Activated CD8-positive, alpha-beta memory T cell treated with anti-CD3 and anti-CD28 coated beads, Interleukin-2, amount 50 U/mL, for 1 hour (primary cell): Measurements from ENCODE around the gene SLC22A14.
"Not testable (repeated sequence)": the region's sequence is repeated elsewhere in the genome, so short reads cannot be mapped to it uniquely, and the experiment has no call there.

Source experiments
- DNase-seq: peaks from one replicate; pipeline ENCODE4 v3.0.0-alpha.2; 2020; ENCODE audit errors: extremely low read depth

The SLC22A14 gene

DNA sequence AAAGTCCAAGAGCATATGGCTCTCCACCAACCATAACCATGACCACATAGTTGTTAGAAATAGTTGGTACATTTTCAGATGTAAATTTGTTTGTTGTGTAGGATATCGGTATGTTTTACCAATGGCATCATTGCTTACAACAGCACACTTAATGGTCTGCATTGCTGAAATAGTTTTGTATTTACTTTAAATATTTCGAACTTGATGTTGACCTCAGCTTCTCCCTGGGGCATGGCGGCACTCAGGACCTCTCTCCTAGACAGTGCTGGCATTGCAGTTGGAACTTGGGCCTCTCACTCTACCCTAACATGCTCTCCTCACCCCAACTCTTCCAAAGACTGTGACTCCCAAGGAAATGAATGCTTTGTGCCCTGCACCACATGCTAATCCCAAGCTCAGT, 11.5 kb upstream of the SLC22A14 start:
- no peak for DNase-seq

DNA sequence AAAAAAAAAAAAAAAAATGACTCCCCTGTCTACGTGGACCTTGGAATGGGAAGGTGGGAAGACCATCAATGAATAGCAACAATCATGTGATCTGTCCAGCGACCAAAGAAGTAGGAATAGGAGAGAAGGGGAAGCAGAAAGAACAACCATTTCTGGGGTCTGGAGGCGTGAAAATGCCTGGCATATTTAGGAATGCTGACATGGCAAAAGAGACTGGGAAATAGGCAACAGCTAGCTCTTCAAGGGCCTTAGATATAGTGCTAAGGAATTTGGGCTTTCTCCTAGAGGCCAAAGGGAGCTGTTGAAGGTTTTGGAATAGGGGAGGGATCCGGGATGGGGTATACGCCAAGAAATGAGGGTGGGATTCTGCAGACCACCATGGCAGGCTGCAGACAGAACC, 10.5 kb upstream of the SLC22A14 start:
- no peak for DNase-seq

DNA sequence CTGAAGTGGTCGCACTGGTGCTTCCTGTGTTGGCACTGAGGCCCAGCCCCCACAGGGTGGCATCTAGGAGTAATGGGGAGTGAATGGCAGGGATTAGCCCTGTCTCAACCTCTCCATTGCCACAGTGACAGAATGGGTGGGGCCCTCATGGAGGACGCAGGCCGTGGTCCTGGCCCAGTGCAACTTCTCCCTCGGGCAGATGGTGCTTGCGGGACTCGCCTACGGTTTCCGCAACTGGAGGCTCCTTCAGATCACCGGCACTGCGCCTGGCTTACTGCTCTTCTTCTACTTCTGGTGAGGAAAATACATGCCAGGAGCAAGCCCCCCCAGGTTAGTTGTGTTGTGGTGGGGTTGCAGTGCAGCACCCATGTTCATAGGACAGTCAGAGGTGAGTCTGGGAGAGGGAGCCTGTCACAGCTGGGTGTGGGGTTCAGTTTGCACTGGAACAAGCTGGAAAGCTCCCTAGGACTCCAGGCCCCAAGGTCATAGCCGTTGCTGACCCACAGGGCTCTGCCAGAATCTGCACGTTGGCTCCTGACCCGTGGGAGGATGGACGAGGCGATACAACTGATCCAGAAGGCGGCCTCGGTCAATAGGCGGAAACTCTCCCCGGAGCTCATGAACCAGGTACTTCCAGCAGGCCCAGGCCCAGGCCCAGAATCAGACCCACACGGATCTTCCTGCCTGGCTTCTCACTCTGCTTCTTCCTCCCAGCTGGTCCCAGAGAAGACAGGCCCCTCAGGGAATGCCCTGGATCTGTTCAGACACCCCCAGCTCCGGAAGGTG, 7.0 kb upstream of the SLC22A14 start:
- DNase-seq = no peak

DNA sequence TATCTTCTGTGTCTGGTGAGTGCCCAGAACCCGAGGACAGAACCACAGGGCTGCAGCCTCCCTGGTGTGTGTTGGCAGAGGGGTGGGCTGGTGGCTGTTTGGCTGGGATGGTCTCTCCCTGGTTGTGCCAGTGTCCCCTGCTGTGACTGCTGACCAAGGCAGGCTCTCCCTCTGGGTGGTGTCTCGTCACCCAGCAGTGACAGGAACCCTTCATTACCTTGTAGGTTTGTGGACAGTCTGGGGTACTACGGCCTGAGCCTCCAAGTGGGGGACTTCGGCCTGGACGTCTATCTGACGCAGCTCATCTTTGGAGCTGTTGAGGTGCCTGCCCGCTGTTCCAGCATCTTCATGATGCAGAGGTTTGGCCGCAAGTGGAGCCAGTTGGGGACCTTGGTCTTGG, 6.4 kb upstream of the SLC22A14 start:
- no peak for DNase-seq

DNA sequence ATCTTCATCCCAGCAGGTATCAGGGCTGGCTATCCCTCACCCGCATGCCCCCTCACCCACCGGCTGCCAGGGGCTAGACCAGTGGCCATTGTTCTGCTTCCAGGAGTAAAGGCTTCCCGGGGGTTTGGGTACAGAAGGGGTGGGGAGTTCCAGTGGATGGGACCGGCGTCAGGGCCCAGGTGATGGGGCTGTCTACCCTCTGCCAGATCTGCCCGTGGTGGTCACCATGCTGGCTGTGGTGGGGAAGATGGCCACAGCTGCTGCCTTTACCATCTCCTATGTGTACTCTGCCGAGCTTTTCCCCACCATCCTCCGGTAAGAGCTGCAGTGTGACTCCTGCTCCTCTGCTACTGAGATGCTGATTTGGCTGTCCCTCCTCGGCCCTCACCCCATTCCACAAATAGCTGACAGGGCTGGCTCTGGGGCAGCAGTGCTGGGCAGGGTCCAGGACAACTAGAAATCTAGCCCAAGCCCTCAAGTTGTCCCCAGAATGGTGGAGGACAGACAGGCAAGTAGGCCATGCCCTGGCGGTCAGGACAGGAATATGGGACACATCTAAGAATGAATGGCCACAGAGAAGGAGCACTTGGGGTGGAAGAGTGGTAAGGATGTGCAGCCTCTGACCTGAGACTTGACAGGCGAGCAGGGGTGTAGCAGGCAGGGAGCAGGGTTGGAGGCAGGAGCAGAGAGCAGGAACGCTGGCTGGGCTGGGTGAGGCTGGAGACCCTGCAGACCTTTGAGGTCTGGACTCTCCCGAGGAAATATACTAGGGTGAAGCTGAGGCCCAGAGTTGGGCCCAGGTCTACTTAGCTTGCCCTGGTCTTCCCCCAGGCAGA, 5.8 kb upstream of the SLC22A14 start:
- DNase-seq = no peak

DNA sequence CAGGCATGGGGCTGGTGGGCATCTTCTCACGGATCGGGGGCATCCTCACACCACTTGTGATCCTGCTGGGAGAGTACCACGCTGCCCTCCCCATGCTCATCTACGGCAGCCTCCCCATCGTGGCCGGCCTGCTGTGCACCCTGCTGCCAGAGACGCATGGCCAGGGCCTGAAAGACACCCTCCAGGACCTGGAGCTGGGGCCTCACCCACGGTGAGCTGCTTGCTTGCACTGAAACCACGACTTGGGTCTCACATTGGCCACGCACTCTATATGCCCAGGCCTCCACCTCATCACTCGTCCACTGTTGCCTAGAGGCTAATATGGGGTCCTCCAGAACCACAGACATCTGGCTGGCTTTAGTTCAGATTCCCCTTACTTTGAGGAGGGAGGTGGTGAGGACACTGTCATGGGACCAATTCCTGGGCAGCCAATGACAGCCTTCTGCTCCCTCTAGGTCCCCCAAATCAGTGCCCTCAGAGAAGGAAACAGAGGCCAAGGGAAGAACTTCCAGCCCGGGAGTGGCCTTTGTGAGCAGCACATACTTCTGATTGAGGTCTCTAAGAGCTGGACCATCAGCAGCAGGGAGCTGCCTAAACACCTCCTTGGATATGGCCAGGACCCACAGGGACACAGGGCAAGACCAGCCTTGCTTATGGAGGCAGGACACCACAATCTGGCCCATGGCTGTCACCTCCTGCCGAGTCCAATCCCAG, 5.0 kb upstream of the SLC22A14 start:
- DNase-seq = no peak

DNA sequence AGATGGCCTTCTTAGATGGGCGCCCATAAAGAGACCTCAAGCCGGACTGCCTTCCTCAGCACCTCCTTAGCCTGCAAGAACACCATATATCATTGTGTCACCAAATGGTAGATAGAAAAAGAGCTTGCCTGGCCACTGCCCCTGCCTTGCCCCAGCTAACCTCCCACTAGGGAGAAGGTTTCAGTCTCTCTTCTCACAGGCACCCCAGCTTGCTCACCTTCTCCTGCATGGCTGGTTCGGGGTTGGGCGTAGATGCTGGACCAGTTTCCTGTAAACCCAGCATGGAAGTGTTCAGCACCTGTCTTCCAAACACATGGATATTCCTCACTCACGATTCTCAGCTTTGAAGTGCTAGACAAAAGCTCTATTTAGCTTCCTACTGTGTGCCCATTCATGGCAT, 3.3 kb upstream of the SLC22A14 start:
- DNase-seq = no peak

DNA sequence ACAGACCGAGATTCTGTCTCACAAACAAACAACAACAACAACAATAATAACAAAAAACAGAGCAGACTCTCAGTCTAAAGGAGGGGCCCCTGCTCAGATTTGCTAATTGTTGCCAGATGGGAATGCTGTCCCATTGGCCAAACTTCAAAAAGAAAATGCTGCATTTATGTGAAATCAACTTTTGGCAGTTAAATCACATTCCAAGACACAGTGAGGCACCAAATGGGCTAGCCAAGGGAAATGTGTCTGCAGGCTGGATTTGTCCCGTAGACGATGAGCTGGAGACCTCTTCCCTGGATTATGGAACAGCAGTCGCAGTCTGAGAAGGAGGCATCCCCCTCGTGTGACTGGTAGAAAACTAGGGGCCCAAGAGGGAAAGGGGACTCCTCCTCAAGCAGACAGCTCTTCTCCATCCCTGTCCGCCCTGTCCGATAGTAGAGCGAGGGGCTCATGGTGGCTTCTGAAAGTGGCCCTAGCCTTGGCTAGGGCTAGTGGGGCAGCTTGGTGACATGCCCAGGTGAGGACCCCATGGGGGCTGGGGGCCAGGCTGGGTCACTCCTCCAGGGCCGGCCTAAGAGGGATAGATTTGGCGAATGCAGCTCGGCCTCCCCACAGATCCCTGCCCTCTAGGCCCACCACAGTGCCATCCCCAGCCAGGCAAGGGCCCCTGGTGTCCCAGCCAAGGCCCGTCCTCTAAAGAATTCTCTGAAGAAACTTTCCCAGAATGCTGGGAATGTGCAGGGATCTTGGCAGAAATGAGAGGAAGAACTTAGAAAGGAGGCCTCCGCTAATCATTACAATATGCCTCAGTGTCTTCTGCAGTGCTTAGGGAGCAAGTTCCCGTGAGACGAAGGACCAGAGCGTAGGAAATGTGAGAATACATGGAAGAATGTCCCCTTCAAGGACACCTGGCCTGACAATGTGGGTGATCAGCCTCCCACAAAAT, 2.0 kb downstream of the SLC22A14 start:
- DNase-seq = no peak

DNA sequence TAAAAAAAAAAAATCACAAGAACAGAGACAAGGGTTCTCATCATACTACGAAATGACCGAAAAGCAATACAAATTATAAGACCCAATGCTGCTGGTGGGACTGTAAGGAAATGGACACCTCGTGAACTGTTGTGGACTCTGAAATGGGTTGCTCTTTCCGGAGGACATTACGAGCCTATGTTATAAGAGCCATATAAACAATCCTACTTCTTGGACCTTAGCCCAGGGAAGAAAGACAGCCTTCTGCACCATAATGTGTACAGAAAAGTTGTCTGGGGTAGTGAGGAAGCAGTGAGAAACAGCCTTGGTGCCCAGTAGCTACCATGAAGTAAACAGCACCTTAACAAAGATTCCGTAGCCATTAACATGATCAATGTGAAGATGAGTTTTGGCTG, 2.7 kb downstream of the SLC22A14 start:
- DNase-seq = no peak

DNA sequence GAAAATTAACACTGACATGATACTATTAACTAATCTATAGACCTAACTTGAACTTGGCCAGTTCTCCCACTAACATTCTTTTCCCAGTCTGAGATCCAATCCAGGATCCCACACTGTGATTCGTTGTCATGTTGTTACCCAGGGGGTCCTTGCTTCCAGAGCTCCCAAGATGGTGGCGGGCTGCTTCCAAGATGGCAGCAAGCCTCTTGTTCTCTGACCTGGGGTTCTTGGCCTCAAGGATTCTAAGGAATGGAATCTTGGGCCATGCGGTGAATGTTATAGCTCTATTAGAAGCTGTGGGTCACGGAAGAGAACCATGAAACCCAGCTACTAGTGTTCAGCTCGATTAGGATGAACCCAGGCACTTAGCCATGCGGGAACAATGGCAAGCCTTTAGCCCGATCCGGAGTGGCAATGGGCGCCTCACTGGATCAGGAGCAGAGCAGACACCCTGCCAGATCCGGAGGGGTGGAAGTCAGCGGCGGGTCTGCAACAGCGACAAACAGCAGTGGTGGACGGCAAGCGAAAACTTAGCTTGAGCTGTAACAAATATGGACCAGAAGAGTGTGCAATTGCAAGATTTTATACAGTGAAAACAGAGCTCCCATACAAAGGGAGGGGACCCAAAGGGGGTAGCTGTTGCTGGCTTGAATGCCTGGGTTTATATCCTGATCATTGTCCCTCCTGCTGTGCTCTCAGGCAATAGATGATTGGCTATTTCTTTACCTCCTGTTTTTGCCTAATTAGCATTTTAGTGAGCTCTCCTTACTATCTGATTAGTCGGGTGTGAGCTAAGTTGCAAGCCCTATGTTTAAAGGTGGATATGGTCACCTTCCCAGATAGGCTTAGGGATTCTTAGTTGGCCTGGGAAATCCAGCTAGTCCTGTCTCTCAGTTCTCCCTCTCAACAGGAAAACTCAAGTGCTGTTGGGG, 7.5 kb downstream of the SLC22A14 start:
- DNase-seq = not testable (repeated sequence)

DNA sequence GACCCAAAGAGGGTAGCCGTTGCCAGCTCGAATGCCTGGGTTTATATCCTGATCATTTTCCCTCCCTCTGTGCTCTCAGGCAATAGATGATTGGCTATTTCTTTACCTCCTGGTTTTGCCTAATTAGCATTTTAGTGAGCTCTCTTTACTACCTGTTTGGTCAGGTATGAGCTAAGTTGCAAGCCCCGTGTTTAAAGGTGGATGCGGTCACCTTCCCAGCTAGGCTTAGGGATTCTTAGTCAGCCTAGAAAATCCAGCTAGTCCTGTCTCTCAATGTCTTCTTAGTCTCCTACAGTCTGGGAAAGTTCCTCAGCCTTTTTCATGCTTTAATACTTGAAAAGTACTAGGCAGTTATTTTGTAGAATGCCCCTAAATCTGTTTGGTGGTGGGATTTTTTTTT, 15.0 kb downstream of the SLC22A14 start:
- DNase-seq = not testable (repeated sequence)

DNA sequence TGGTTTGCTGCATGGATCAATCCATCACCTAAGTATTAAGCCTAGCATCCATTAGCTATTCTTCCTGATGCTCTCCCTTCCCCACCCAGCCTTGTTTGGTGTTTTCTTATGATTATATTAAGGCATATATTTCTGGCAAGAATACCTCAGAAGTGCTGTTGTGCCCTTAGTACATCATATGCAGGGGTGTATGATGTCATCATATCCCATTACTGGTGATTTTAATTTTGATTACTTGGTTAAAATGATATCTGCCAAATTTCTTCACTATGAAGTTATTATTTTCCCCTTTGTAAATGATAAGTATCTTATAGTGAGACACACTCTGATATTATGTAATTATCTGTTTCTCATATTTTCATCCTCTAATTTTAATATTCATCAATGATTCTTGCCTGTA, 15.4 kb downstream of the SLC22A14 start:
- DNase-seq = no peak

DNA sequence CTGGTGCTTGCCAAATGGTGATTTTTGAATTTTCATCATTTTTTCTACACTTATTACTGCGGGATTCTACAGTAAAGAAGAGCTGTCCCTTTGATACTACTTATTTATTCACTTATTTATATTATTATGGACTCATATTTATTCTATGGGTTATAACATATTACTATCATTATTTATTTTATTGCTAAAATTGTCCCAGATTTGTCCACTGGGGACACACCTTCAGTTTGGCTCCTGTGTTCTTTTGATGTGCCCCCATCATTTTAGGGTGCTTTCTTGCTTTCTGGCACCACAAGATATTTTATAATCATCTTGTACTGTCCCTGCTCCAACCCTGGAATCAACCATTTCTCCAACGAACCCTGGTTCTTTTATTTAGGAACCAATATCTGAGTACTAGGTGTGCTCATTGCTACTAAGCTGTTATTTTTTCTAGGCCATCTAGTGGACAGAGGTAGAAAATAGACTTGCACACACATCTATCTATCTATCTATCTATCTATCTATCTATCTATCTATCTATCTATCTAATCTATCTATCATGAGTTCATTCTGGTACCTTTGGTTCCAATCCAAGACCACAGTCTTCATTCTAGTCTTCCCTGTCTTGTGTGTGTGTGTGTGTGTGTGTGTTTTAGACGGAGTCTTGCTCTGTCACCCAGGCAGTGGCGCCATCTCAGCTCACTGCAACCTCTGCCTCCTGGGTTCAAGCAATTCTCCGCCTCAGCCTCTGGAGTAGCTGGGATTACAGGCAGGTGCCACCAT, 16.0 kb downstream of the SLC22A14 start:
- no peak for DNase-seq

DNA sequence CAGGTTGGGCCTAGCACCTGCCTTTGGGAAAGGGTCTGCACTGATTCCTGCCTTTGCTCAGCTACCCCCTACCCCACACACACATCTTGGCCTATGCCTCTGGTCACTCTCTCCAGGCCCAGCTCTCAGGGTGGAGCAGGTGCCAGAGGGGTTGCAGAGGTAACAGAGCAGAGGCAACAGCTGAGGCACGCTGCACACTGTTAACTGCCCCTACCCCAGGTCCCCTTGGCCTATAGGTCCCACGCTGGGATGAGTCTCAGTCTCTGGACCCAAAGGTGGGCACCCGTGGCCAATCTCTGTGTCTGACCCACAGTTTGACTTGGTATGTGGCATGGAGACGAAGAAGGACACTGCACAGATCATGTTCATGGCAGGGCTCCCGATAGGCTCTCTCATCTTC, 24.8 kb downstream of the SLC22A14 start:
- DNase-seq = no peak

DNA sequence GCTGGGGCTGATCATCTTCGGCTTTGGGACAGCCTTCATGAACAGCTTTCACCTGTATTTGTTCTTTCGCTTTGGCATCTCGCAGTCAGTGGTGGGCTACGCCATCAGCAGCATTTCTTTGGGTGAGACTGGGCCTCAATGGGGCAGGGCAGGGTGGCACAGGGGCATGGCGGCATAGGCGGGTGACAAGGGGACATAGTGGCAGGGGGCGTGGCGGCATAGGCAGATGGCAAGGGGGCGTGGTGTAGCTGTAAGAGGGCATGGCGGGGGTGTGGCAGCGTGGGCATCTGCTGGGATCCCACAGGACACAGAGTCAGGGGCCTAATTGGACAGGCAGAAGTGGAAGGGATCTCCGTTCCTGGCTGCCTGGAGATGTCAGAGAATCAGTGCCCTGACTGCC, 25.5 kb downstream of the SLC22A14 start:
- no peak for DNase-seq

DNA sequence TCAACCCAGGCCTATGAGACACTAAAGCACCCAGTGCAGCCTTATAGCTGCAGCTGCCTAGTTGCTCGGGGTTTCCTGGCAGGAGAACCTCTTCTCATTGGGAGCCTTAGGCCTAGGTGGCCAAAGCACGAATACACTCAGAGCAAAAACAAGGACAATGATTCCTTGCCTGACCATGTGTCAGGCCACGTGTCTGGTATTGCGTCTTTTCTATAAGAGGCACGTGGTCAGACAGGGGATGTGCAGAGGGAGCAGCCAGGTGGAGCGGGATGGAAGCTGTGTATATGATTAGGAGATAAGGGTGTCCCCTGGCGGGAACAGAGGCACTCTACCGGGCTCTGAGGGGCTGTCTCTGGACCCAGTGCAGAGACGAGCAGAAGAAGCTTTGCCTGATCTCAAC, 26.4 kb downstream of the SLC22A14 start:
- DNase-seq = no peak

DNA sequence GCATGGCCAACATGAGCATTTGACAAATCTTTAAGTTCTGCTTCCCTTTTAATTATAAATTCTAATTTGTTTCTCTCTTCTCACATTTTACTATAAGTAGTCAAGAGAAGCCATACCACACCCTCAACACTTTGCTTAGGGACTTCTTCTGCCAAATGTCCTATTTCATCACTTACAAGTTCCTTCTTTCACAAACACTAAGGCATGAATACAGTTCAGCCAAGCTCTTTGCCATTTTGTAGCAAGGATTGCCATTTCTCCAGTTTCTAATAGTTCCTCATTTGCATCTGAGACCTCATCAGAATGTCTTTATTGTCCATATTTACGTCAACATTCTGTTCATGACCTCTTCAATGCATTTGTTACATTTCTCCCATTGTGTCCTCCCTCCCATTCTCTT, 29.4 kb downstream of the SLC22A14 start:
- no peak for DNase-seq

DNA sequence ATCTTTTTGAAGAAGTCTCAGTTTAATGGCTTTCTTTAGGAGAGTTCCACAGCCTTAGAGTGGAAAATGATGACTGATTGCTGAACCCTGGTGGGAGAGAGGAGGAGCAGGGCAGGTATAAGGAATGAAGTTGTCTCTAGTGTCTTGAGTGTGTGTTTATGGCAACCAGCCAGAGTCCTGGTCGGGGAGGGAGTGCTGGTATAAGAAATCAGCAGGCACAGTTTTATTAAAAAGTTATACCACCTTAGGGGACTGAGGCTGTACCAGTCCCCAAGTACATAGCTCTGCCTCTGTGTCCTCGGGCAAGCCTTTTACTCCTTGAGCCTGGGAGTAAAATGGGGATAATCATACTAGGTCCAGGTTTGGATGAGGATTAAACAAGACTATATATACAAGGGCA, 29.8 kb downstream of the SLC22A14 start:
- no peak for DNase-seq

DNA sequence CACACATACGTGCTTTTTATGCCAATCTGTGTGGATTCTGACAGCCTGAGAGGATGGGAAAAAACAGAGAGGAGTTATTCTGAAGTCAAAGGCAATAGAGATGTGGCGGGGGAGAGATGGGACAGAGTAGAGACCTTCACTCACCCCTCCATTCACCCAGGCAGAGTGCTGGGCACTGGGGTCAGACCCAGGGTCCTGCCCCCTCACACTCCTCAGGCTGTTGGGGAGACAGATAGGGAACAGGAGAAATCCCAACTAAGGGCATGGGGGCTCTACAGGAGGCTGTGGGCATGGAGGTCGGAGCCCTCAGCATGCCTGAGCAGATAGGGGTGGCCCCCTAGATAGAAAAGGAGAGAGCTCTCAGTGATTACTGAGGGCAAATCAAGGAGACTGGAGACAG, 30.3 kb downstream of the SLC22A14 start:
- DNase-seq = no peak

DNA sequence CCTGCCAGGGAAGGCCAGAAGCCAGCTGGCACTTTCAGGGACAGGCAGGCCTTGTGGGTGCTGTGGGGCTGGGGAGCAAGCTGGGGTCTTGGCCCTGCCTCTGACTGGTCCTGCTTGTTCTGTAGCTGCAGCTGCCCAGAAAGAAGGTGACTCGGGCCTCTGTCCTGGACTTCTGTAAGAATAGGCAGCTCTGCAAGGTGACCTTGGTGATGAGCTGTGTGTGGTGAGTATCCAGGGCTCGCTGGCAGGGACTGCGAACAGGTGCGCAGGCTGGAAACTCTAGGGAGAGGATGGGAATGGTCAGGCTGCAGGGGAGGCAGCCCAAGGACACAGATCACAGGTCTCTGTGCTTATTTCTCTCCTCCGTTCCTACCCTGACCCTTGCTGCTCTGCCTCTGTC, 31.2 kb downstream of the SLC22A14 start:
- DNase-seq = no peak
